ENCODE measurements around the gene DDX42. TPM values are rescaled to one million over a fixed set of nuclear protein-coding genes. Genes with fewer than 3 reads are reported as not detected.

DDX42 gene
- total and polyA plus RNA-seq, 9 of the 15 experiments (the other 6 are each of a cell fraction or from before 2014, with no cell fraction given): 16.5 to 149 (median 87.6) TPM

GRCh38 chr17:63843910-63844677, 70.1 kb downstream of the DDX42 start (continued):
- TF ChIP-seq ZNF639 (CRISPR knock-in tag; conservative IDR thresholded peaks at IDR 0.05 in 1 of 2, IDR thresholded peaks at IDR 0.05 in 1 of 2) (no peak), CGGBP1 (CRISPR knock-in tag; IDR thresholded peaks at IDR 0.05) (no peak), MYC (IDR thresholded peaks at IDR 0.05; ENCODE audit: low read depth, low read length) (no peak), MYC (CRISPR knock-in tag; IDR thresholded peaks at IDR 0.05; ENCODE audit: borderline replicate concordance, low read depth) (no peak), CBX5 (IDR thresholded peaks at IDR 0.05; ENCODE audit: borderline replicate concordance, low read depth) (no peak)
- TF ChIP-seq, protein P1, sequence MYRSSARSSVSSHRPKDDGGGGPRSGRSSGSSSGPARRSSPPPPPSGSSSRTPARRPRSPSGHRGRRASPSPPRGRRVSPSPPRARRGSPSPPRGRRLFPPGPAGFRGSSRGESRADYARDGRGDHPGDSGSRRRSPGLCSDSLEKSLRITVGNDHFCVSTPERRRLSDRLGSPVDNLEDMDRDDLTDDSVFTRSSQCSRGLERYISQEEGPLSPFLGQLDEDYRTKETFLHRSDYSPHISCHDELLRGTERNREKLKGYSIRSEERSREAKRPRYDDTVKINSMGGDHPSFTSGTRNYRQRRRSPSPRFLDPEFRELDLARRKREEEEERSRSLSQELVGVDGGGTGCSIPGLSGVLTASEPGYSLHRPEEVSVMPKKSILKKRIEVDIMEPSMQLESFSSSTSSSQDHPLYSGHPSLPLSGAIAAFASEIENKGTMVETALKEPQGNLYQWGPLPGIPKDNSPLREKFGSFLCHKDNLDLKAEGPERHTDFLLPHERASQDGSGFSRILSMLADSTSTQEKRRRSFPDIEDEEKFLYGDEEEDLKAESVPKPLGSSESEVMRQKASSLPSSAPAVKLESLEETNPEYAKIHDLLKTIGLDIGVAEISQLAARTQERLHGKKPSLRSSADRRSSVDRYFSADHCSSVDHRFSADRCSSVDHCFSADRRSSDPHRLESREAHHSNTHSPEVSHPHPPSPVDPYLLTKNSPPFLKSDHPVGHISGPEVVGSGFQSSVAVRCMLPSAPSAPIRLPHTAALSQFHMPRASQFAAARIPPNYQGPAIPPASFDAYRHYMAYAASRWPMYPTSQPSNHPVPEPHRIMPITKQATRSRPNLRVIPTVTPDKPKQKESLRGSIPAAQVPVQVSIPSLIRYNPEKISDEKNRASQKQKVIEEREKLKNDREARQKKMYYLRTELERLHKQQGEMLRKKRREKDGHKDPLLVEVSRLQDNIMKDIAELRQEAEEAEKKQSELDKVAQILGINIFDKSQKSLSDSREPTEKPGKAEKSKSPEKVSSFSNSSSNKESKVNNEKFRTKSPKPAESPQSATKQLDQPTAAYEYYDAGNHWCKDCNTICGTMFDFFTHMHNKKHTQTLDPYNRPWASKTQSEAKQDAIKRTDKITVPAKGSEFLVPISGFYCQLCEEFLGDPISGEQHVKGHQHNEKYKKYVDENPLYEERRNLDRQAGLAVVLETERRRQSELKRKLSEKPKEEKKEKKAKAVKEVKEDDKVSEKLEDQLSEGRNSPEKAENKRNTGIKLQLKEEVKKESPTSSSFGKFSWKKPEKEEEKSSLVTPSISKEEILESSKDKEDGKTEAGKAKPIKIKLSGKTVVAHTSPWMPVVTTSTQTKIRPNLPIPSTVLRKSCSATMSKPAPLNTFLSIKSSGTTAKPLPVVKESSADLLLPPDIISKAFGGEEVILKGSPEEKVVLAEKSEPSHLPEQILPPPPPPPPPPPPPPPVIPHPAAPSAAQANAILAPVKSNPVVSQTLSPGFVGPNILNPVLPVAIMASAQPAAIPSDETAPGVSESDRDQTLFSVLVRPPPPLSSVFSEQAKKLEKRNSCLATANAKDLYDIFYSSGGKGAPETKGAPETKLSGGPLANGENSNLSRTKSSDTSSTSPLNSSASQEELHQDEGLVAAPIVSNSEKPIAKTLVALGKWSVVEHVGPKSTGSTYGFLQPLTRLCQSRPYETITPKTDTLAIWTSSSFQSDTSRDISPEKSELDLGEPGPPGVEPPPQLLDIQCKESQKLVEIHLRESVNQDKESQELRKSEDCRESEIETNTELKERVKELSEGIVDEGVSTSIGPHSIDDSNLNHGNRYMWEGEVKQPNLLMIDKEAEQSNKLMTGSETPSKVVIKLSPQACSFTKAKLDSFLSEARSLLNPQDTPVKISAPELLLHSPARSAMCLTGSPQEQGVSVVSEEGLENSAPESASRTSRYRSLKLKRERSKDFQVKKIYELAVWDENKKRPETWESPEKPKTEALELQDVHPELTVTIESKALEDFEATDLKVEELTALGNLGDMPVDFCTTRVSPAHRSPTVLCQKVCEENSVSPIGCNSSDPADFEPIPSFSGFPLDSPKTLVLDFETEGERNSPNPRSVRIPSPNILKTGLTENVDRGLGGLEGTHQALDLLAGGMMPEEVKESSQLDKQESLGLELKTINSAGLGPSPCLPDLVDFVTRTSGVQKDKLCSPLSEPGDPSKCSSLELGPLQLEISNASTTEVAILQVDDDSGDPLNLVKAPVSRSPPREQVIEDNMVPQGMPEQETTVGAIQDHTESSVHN (IDR thresholded peaks at IDR 0.05; ENCODE audit: borderline replicate concordance in 1 of 2, low read depth in 1 of 2): no peak
